WI38 (cell line): Measurements from ENCODE around the gene RBM41.
A peak's percentile ranks its signal among the peaks of the same experiment; 100 is the strongest.
"Not testable (repeated sequence)": the region's sequence is repeated elsewhere in the genome, so short reads cannot be mapped to it uniquely, and the experiment has no call there.

ENCODE experiments used
- H3K4me3 ChIP-seq: 2 replicates; pipeline ENCODE4 v1.5.1; 2011; ENCODE audit warnings: low read depth, mild to moderate bottlenecking, control low read depth, low read length
- TF ChIP-seq, protein P1 (sequence below): IDR thresholded peaks from 2 replicates; pipeline ENCODE4 v1.5.1; 2012; ENCODE audit warnings: low read depth, mild to moderate bottlenecking, control low read depth, low read length

Gene RBM41

GRCh38 chrX:107118322-107119147 is at the start of gene RBM41:
Gene RBM41, minus strand, starts transcription at chrX:107118822. Its CDS starts 49 bp downstream, at chrX:107118773.
- TF ChIP-seq, protein P1, sequence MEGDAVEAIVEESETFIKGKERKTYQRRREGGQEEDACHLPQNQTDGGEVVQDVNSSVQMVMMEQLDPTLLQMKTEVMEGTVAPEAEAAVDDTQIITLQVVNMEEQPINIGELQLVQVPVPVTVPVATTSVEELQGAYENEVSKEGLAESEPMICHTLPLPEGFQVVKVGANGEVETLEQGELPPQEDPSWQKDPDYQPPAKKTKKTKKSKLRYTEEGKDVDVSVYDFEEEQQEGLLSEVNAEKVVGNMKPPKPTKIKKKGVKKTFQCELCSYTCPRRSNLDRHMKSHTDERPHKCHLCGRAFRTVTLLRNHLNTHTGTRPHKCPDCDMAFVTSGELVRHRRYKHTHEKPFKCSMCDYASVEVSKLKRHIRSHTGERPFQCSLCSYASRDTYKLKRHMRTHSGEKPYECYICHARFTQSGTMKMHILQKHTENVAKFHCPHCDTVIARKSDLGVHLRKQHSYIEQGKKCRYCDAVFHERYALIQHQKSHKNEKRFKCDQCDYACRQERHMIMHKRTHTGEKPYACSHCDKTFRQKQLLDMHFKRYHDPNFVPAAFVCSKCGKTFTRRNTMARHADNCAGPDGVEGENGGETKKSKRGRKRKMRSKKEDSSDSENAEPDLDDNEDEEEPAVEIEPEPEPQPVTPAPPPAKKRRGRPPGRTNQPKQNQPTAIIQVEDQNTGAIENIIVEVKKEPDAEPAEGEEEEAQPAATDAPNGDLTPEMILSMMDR = no peak
- H3K4me3 ChIP-seq = peak within 1 kb of the TSS; percentile 71

- no peak overlapping the region for H3K4me3 ChIP-seq
- TF ChIP-seq, protein P1 = no peak
These were observed 49.6 kb upstream of the RBM41 start for GRCh38 chrX:107168257-107168656.

- TF ChIP-seq, protein P1 = no peak
- no peak overlapping the region for H3K4me3 ChIP-seq
These were observed 48.7 kb upstream of the RBM41 start for GRCh38 chrX:107167163-107167921.

- H3K4me3 ChIP-seq = not testable (repeated sequence)
These were observed 39.0 kb upstream of the RBM41 start for GRCh38 chrX:107157618-107158017.

GRCh38 chrX:107155621-107156430 is 37.2 kb upstream of the RBM41 start:
- H3K4me3 ChIP-seq = not testable (repeated sequence)

DNA sequence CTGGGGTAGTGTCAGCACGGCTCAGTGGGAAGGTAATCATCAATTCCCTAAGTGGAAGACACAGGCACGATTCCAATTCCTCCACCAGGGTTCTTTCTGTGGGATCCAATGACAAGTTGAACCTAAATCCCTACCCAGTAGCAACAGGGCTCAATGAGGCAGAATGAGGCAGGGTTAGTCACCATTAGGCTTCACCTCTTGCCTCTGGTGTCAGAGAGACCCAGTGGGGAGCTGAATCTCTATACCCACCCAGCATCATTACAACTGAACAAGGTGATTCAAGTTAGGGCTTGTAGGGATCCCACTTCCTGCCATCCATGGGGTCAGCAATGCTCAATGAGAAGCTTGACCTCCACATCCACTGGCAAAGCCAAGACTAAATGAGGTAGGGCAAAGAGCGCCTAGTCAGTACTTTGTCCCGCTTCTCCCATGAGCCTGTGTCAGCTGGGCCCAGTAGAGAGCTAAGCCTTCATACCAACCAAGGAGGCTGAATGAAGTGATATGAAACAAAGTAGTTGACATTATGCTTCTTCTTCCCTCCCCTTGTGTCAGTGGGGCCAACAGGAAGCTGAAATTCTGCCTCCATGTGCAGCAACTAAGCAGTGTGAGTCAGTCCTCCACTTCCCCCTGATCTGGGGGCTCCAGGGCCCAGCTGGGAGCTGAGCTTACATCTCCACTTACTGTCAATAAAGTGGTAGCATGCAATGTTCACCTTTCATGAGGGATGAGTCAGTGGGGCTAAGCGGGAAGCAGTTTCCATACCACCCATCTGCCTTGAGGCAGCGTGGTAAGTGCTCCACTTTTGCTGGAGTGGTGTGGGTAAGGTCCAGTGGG is 36.4 kb upstream of the RBM41 start:
- TF ChIP-seq, protein P1 = no peak
- no peak overlapping the region for H3K4me3 ChIP-seq

DNA sequence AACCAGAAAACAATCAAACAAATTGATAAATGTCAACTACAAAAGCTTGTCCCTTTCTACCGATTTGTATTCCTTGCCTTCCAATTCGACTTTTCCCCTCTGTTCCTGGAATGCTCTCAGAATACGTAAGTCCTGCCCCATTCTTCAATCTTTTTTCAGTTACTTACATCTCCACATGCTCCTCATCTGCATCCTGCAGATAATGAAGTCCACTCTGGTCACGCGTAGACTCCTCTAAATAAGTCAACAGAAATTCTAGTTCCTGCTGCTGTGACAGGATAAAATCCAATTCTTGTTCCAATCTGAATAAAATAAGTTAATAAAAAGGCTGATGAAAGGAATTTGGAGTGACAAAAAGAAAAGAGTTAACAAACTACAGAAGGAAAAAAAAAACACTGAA is 34.4 kb upstream of the RBM41 start:
- TF ChIP-seq, protein P1 = no peak
- no peak overlapping the region for H3K4me3 ChIP-seq
